A549 (cell line): Measurements from ENCODE around the gene EDARADD.
A peak's percentile ranks its signal among the peaks of the same experiment; 100 is the strongest.

Experiments used
- ESRRA ChIP-seq: fragments of 150-350 bp; IDR thresholded peaks from 2 replicates; pipeline ENCODE4 v1.6.1; 2014; ENCODE audit warnings: mild to moderate bottlenecking, low read length, borderline replicate concordance
- JUN ChIP-seq, 2 experiments: fragments of >200 bp; sonication (Bioruptor Twin); formaldehyde crosslinking; IDR thresholded peaks; 2 replicates in 1 of 2; 3 replicates in 1 of 2; pipeline ENCODE4 v1.6.1; 2016 to 2017
- POLR2A ChIP-seq: IDR thresholded peaks from 2 replicates; pipeline ENCODE4 v1.6.1; 2012; ENCODE audit warnings: mild to moderate bottlenecking, low read length
- TF ChIP-seq, protein P1 (sequence below): fragments of >200 bp; sonication (Bioruptor Twin); formaldehyde crosslinking; IDR thresholded peaks from 3 replicates; pipeline ENCODE4 v1.5.1; 2016

DNA sequence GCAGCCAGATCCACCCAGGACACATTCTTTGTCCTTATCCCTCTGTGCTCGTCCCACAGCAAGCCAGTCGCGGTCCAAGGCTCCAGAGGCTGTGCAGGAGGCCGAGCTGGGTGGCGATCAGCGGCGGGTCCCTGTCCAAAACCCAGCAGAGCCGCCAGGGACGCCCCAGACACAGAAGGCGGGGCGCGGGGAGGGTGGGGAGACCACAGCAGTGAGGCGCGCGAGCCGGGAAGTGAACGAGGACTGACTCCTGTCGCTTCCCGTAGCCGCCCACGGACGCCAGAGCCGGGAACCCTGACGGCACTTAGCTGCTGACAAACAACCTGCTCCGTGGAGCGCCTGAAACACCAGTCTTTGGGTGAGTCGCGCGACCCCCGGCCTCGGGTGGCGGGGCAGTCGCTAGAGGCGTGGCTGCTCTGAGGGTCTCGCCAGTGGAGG, 129.6 kb downstream of the EDARADD start, which contains the start of gene LGALS8:
- TF ChIP-seq, protein P1, sequence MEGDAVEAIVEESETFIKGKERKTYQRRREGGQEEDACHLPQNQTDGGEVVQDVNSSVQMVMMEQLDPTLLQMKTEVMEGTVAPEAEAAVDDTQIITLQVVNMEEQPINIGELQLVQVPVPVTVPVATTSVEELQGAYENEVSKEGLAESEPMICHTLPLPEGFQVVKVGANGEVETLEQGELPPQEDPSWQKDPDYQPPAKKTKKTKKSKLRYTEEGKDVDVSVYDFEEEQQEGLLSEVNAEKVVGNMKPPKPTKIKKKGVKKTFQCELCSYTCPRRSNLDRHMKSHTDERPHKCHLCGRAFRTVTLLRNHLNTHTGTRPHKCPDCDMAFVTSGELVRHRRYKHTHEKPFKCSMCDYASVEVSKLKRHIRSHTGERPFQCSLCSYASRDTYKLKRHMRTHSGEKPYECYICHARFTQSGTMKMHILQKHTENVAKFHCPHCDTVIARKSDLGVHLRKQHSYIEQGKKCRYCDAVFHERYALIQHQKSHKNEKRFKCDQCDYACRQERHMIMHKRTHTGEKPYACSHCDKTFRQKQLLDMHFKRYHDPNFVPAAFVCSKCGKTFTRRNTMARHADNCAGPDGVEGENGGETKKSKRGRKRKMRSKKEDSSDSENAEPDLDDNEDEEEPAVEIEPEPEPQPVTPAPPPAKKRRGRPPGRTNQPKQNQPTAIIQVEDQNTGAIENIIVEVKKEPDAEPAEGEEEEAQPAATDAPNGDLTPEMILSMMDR: no peak
- TF ChIP-seq ESRRA: no peak
- TF ChIP-seq JUN (IDR thresholded peaks at IDR 0.05): peak in 1 of 2 experiments; percentile 30; a peak in 1 of 5 replicates
- peak; percentile 45 for TF ChIP-seq POLR2A
